A549 (cell line): ENCODE results near the gene NUDT7. TPM values are rescaled to one million over a fixed set of nuclear protein-coding genes. Genes with fewer than 3 reads are reported as not detected.

ENCODE experiments used
- ATAC-seq, 2 experiments: fragments of 200-7000 bp in 1 of 2; fragments of >200 bp in 1 of 2; cut with Nextera tagmentation in 1 of 2; cut with Tn5 transposase in 1 of 2; 3 replicates each; pipeline versions ENCODE4 v1.8.0 to v1.9.1; 2018 to 2020; ENCODE audit warnings: mild to moderate bottlenecking in 1 of 2, moderate library complexity in 1 of 2
- CTCF ChIA-PET: fragments of 300-600 bp; sonication (Branson Sonifier 250); formaldehyde crosslinking; extraction: SDS; loops from one replicate; lab custom pipeline; 2021; ENCODE audit warnings: antibody characterized with exemption, inconsistent platforms; lab: Yijun Ruan, JAX
- POLR2A ChIA-PET: fragments of 350-600 bp; formaldehyde crosslinking; extraction: SDS; loops from one replicate; lab custom pipeline; 2021; ENCODE audit warnings: antibody characterized with exemption, inconsistent platforms; lab: Yijun Ruan, JAX
- DNase-seq, 2 experiments: peaks; one replicate each; pipeline versions ENCODE4 v3.0.0 to v3.0.0-alpha.2; 2011 to 2016; ENCODE audit warnings: low read depth in 1 of 2, low spot score in 1 of 2
- FAIRE-seq: peaks from 2 replicates; lab custom pipeline; 2011; peaks lifted over from hg19 to GRCh38; lab: Jason Lieb, UNC
- H3K27ac ChIP-seq, 2 experiments: fragments of >200 bp; sonication (Bioruptor Twin); formaldehyde crosslinking; 3 replicates each; pipeline ENCODE4 v1.5.1; 2016 to 2017
- H3K4me1 ChIP-seq: fragments of >200 bp; sonication (Bioruptor Twin); formaldehyde crosslinking; 3 replicates; pipeline ENCODE4 v1.6.1; 2016
- H3K4me2 ChIP-seq: fragments of >200 bp; sonication (Bioruptor Twin); formaldehyde crosslinking; 3 replicates; pipeline ENCODE4 v1.6.1; 2016
- H3K4me3 ChIP-seq: fragments of >200 bp; sonication (Bioruptor Twin); formaldehyde crosslinking; 3 replicates; pipeline ENCODE4 v1.5.1; 2016
- H3K9me3 ChIP-seq: fragments of >200 bp; sonication (Bioruptor Twin); formaldehyde crosslinking; 3 replicates; pipeline ENCODE4 v1.6.1; 2016
- ATOH8 ChIP-seq: fragments of 250-450 bp; sonication (Bioruptor Pico); IDR thresholded peaks from 2 replicates; pipeline ENCODE4 v1.5.0; 2020; ENCODE audit warnings: low read depth, mild to moderate bottlenecking, moderate library complexity
- BCL3 ChIP-seq: fragments of >200 bp; sonication (Bioruptor Twin); formaldehyde crosslinking; IDR thresholded peaks from 3 replicates; pipeline ENCODE4 v1.6.1; 2016
- CBX2 ChIP-seq: fragments of 200-600 bp; sonication (generic); IDR thresholded peaks from 2 replicates; pipeline ENCODE4 v1.6.1; 2016; ENCODE audit warnings: low read depth, mild to moderate bottlenecking, borderline replicate concordance
- CBX8 ChIP-seq: fragments of 200-600 bp; sonication (generic); IDR thresholded peaks from 2 replicates; pipeline ENCODE4 v1.6.1; 2016
- CEBPB ChIP-seq, 2 experiments: fragments of >200 bp in 1 of 2; sonication (Bioruptor Twin) in 1 of 2; formaldehyde crosslinking in 1 of 2; IDR thresholded peaks; 2 replicates each; pipeline ENCODE4 v1.6.1; 2012 to 2016
- CHD2 ChIP-seq: fragments of 150-350 bp; IDR thresholded peaks from 2 replicates; pipeline ENCODE4 v1.6.1; 2014; ENCODE audit warnings: low read length; ENCODE audit not compliant: partially characterized antibody
- CHD4 ChIP-seq: fragments of 200-600 bp; sonication (generic); IDR thresholded peaks from 2 replicates; pipeline ENCODE4 v1.6.1; 2016; ENCODE audit warnings: antibody characterized with exemption, mild to moderate bottlenecking, borderline replicate concordance
- ELK1 ChIP-seq: fragments of 150-350 bp; IDR thresholded peaks from 2 replicates; pipeline ENCODE4 v1.6.1; 2014; ENCODE audit warnings: low read depth, mild to moderate bottlenecking, low read length
- GATA3 ChIP-seq: IDR thresholded peaks from 2 replicates; pipeline ENCODE4 v1.6.1; 2012; ENCODE audit warnings: borderline replicate concordance
- HOXA7 ChIP-seq: fragments of 250-450 bp; sonication (Bioruptor Pico); IDR thresholded peaks from 2 replicates; pipeline ENCODE4 v1.5.0; 2020; ENCODE audit warnings: mild to moderate bottlenecking, moderate library complexity
- HOXB5 ChIP-seq: fragments of 250-450 bp; sonication (Bioruptor Pico); IDR thresholded peaks from 2 replicates; pipeline ENCODE4 v1.5.0; 2020; ENCODE audit warnings: mild to moderate bottlenecking, moderate library complexity
- JUNB ChIP-seq: fragments of >200 bp; sonication (Bioruptor Twin); formaldehyde crosslinking; IDR thresholded peaks from 2 replicates; pipeline ENCODE4 v1.6.1; 2016
- KDM1A ChIP-seq: fragments of 200-600 bp; sonication (generic); IDR thresholded peaks from 2 replicates; pipeline ENCODE4 v1.6.1; 2016; ENCODE audit warnings: low read depth, mild to moderate bottlenecking
- KDM5A ChIP-seq: fragments of 200-600 bp; sonication (generic); IDR thresholded peaks from 2 replicates; pipeline ENCODE4 v1.6.1; 2016; ENCODE audit warnings: antibody characterized with exemption, mild to moderate bottlenecking
- NPAS2 ChIP-seq: fragments of 250-450 bp; sonication (Bioruptor Pico); IDR thresholded peaks from 2 replicates; pipeline ENCODE4 v1.8.0; 2022; ENCODE audit warnings: mild to moderate bottlenecking, moderate library complexity, borderline replicate concordance
- POLR2AphosphoS2 ChIP-seq: conservative IDR thresholded peaks from 2 replicates; pipeline ENCODE4 v1.6.1; 2012; ENCODE audit warnings: low read length, improper control_type of control experiment, inconsistent platforms
- RAD21 ChIP-seq, 2 experiments: fragments of >200 bp in 1 of 2; sonication (Bioruptor Twin) in 1 of 2; formaldehyde crosslinking in 1 of 2; IDR thresholded peaks in 1 of 2; conservative IDR thresholded peaks in 1 of 2; 2 replicates in 1 of 2; 3 replicates in 1 of 2; pipeline ENCODE4 v1.6.1; 2012 to 2018; ENCODE audit warnings: inconsistent platforms in 1 of 2
- RARB ChIP-seq: fragments of 250-450 bp; sonication (Bioruptor Pico); IDR thresholded peaks from 2 replicates; pipeline ENCODE4 v1.8.0; 2021; ENCODE audit warnings: mild to moderate bottlenecking, moderate library complexity
- RCOR1 ChIP-seq: fragments of 150-350 bp; IDR thresholded peaks from 2 replicates; pipeline ENCODE4 v1.6.1; 2014; ENCODE audit warnings: antibody characterized with exemption, low read length, low read depth
- ZC3H11A ChIP-seq: fragments of 450-650 bp; IDR thresholded peaks from 2 replicates; pipeline ENCODE4 v1.6.1; 2014; ENCODE audit warnings: antibody characterized with exemption, mild to moderate bottlenecking
- ZFP36 ChIP-seq: fragments of 450-650 bp; IDR thresholded peaks from 2 replicates; pipeline ENCODE4 v1.6.1; 2014; ENCODE audit warnings: borderline replicate concordance; ENCODE audit not compliant: partially characterized antibody
- WGBS: methylation state at CpG from one replicate; pipeline ENCODE4 v1.1.6; 2017; ENCODE audit errors: missing lambda C conversion rate; 5-methylcytosine and 5-hydroxymethylcytosine counted together
- polyA plus RNA-seq, 4 experiments: library from polyadenylated mRNA; depleted of rRNA in 3 of 4; stranded (reverse); fragments of >200 nt; fragmentation: RNase III in 1 of 4; extraction: RNeasy Plus Mini Kit Qiagen cat#74134 plus additional on column Dnase treatment in 1 of 4; gene quantifications; 2 replicates in 3 of 4; 3 replicates in 1 of 4; pipeline ENCODE4 v1.2.3, GENCODE V29; 2011 to 2017

The NUDT7 gene
- polyA plus RNA-seq, 2 of the 4 experiments (the other 2 are of a cell fraction): 6.9 to 19.8 TPM

- FAIRE-seq (no peak), ATAC-seq (no peak), DNase-seq (no peak)
- H3K4me3 ChIP-seq: no peak overlapping the region
- 63% methylated on average over 1 of the region's 1 CpG for WGBS
- no peaks in the 10 kb centered on the region for H3K9me3 ChIP-seq
- no peak overlapping the region for H3K4me2 ChIP-seq
- TF ChIP-seq HOXA7 (CRISPR knock-in tag): no peak
- no peak for TF ChIP-seq CBX2
- no peak for TF ChIP-seq RARB (CRISPR knock-in tag)
- TF ChIP-seq BCL3: no peak
- POLR2A ChIA-PET: interaction anchor here (0.7 kb wide), 1 partner anchor 396 kb away, joined by 3 read pairs; no protein-coding TSS in a partner anchor
- CTCF ChIA-PET: no interaction called here
- no peak overlapping the region for H3K27ac ChIP-seq
- H3K4me1 ChIP-seq: no peaks in the 10 kb centered on the region
Observed at GRCh38 chr16:77692612-77693011, 29.7 kb upstream of the NUDT7 start.

GRCh38 chr16:77696149-77696548 lies 26.2 kb upstream of the NUDT7 start:
- no peaks in the 10 kb centered on the region for H3K9me3 ChIP-seq
- POLR2A ChIA-PET: no interaction called here
- FAIRE-seq: no peak
- no peak overlapping the region for H3K4me2 ChIP-seq
- no peak for ATAC-seq
- no peak overlapping the region for H3K4me3 ChIP-seq
- no peaks in the 10 kb centered on the region for H3K4me1 ChIP-seq
- TF ChIP-seq NPAS2 (CRISPR knock-in tag) (no peak), KDM5A (no peak), ZFP36 (no peak), CEBPB (IDR thresholded peaks at IDR 0.05) (no peak), CHD2 (no peak), ZC3H11A (no peak), RCOR1 (no peak), ELK1 (no peak)
- no peak overlapping the region for H3K27ac ChIP-seq
- CTCF ChIA-PET: no interaction called here
- DNase-seq: no peak

GRCh38 chr16:77700846-77701245 lies 21.5 kb upstream of the NUDT7 start:
- 60% methylated on average over 1 of the region's 1 CpG for WGBS
- no peak for FAIRE-seq

More at GRCh38 chr16:77700846-77701245, 21.5 kb upstream of the NUDT7 start:
- no peaks in the 10 kb centered on the region for H3K4me1 ChIP-seq
- no peak for DNase-seq
- TF ChIP-seq JUNB (no peak), CBX8 (no peak), ELK1 (no peak), ATOH8 (CRISPR knock-in tag) (no peak), NPAS2 (CRISPR knock-in tag) (no peak), KDM1A (no peak), CHD4 (no peak), ZFP36 (no peak), KDM5A (no peak), GATA3 (no peak), POLR2AphosphoS2 (no peak), HOXB5 (CRISPR knock-in tag) (no peak), RAD21 (conservative IDR thresholded peaks at IDR 0.05 in 1 of 2, IDR thresholded peaks at IDR 0.05 in 1 of 2) (no peak), BCL3 (no peak)
- TF ChIP-seq, all 56 proteins: peak for 0
- no peaks in the 10 kb centered on the region for H3K9me3 ChIP-seq
- ATAC-seq: no peak
- no peak overlapping the region for H3K27ac ChIP-seq
- H3K4me2 ChIP-seq: no peak overlapping the region
- no peak overlapping the region for H3K4me3 ChIP-seq
- ChIA-PET POLR2A (no interaction called here), CTCF (no interaction called here)
